Measurements from ENCODE around the gene ATF4.

ATF4 gene

GRCh38 chr22:39534591-39535356 is 14.4 kb downstream of the ATF4 start:
- H3K36me3 ChIP-seq (ENCODE audit: control insufficient read depth in 5 of 5, insufficient read depth in 5 of 5, low read length in 5 of 5) = peaks cover 0 to 10% (median 2%) of the 10 kb centered on the region in 5 donors
- peaks cover 8 to 39% (median 35%) of the 10 kb centered on the region in 5 donors for H3K4me1 ChIP-seq (ENCODE audit: control insufficient read depth in 5 of 5, insufficient read depth in 5 of 5, low read length in 5 of 5)
- H3K9ac ChIP-seq (ENCODE audit: low read length in 5 of 5) = peak overlapping the region in 1 of 5 donors; percentile 42
- no peaks in the 10 kb centered on the region for H3K27me3 ChIP-seq (ENCODE audit: control insufficient read depth in 5 of 5, insufficient read depth in 4 of 5, low read length in 5 of 5)
- no peaks in the 10 kb centered on the region for H3K9me3 ChIP-seq (ENCODE audit: control insufficient read depth in 5 of 5, low read length in 5 of 5)
- peak overlapping the region in 3 of 5 donors; percentile 11 to 32 (median 20) for H3K4me3 ChIP-seq (ENCODE audit: low read depth in 1 of 5, low read length in 5 of 5)
- no peak overlapping the region for H3K27ac ChIP-seq (ENCODE audit: low read depth, low read length)

- Histone ChIP-seq H3K36me3 (ENCODE audit: control insufficient read depth in 5 of 5, insufficient read depth in 5 of 5, low read length in 5 of 5) (peaks cover 0 to 5% (median 0%) of the 10 kb centered on the region in 5 donors), H3K27me3 (ENCODE audit: control insufficient read depth in 5 of 5, insufficient read depth in 4 of 5, low read length in 5 of 5) (no peaks in the 10 kb centered on the region), H3K9ac (ENCODE audit: low read length in 5 of 5) (no peak overlapping the region), H3K4me1 (ENCODE audit: control insufficient read depth in 5 of 5, insufficient read depth in 5 of 5, low read length in 5 of 5) (peaks cover 8 to 34% (median 30%) of the 10 kb centered on the region in 5 donors), H3K27ac (ENCODE audit: low read depth, low read length) (no peak overlapping the region), H3K4me3 (ENCODE audit: low read depth in 1 of 5, low read length in 5 of 5) (no peak overlapping the region), H3K9me3 (ENCODE audit: control insufficient read depth in 5 of 5, low read length in 5 of 5) (no peaks in the 10 kb centered on the region)
Observed at GRCh38 chr22:39535357-39535725, 15.0 kb downstream of the ATF4 start.

- Histone ChIP-seq H3K27ac (ENCODE audit: low read depth, low read length) (no peak overlapping the region), H3K27me3 (ENCODE audit: control insufficient read depth in 5 of 5, insufficient read depth in 4 of 5, low read length in 5 of 5) (no peaks in the 10 kb centered on the region), H3K9me3 (ENCODE audit: control insufficient read depth in 5 of 5, low read length in 5 of 5) (no peaks in the 10 kb centered on the region), H3K4me3 (ENCODE audit: low read depth in 1 of 5, low read length in 5 of 5) (no peak overlapping the region), H3K36me3 (ENCODE audit: control insufficient read depth in 5 of 5, insufficient read depth in 5 of 5, low read length in 5 of 5) (peaks cover 0 to 2% (median 0%) of the 10 kb centered on the region in 5 donors), H3K4me1 (ENCODE audit: control insufficient read depth in 5 of 5, insufficient read depth in 5 of 5, low read length in 5 of 5) (peaks cover 8 to 28% (median 24%) of the 10 kb centered on the region in 5 donors), H3K9ac (ENCODE audit: low read length in 5 of 5) (no peak overlapping the region)
Observed at GRCh38 chr22:39535831-39536449, 15.6 kb downstream of the ATF4 start.

- no peaks in the 10 kb centered on the region for H3K36me3 ChIP-seq (ENCODE audit: control insufficient read depth in 5 of 5, insufficient read depth in 5 of 5, low read length in 5 of 5)
- no peak overlapping the region for H3K4me3 ChIP-seq (ENCODE audit: low read depth in 1 of 5, low read length in 5 of 5)
- H3K9me3 ChIP-seq (ENCODE audit: control insufficient read depth in 5 of 5, low read length in 5 of 5) = no peaks in the 10 kb centered on the region
- H3K4me1 ChIP-seq (ENCODE audit: control insufficient read depth in 5 of 5, insufficient read depth in 5 of 5, low read length in 5 of 5) = peaks cover 5 to 20% (median 16%) of the 10 kb centered on the region in 5 donors
- no peaks in the 10 kb centered on the region for H3K27me3 ChIP-seq (ENCODE audit: control insufficient read depth in 5 of 5, insufficient read depth in 4 of 5, low read length in 5 of 5)
- H3K9ac ChIP-seq (ENCODE audit: low read length in 5 of 5) = no peak overlapping the region
- no peak overlapping the region for H3K27ac ChIP-seq (ENCODE audit: low read depth, low read length)
Observed at GRCh38 chr22:39536711-39537110, 16.3 kb downstream of the ATF4 start.

GRCh38 chr22:39537975-39538374 is 17.6 kb downstream of the ATF4 start:
- Histone ChIP-seq H3K9ac (ENCODE audit: low read length in 5 of 5) (no peak overlapping the region), H3K27me3 (ENCODE audit: control insufficient read depth in 5 of 5, insufficient read depth in 4 of 5, low read length in 5 of 5) (peaks cover 0 to 4% (median 2%) of the 10 kb centered on the region in 5 donors)

GRCh38 chr22:39543095-39543494 is 22.7 kb downstream of the ATF4 start:
- H3K27ac ChIP-seq (ENCODE audit: low read depth, low read length) = no peak overlapping the region
- H3K36me3 ChIP-seq (ENCODE audit: control insufficient read depth in 5 of 5, insufficient read depth in 5 of 5, low read length in 5 of 5) = no peaks in the 10 kb centered on the region
- H3K4me3 ChIP-seq (ENCODE audit: low read depth in 1 of 5, low read length in 5 of 5) = no peak overlapping the region
- H3K9me3 ChIP-seq (ENCODE audit: control insufficient read depth in 5 of 5, low read length in 5 of 5) = no peaks in the 10 kb centered on the region
- H3K4me1 ChIP-seq (ENCODE audit: control insufficient read depth in 5 of 5, insufficient read depth in 5 of 5, low read length in 5 of 5) = peaks cover 0 to 1% (median 0%) of the 10 kb centered on the region in 5 donors
- peaks cover 13 to 31% (median 26%) of the 10 kb centered on the region in 5 donors for H3K27me3 ChIP-seq (ENCODE audit: control insufficient read depth in 5 of 5, insufficient read depth in 4 of 5, low read length in 5 of 5)
- no peak overlapping the region for H3K9ac ChIP-seq (ENCODE audit: low read length in 5 of 5)

More at GRCh38 chr22:39537975-39538374, 17.6 kb downstream of the ATF4 start:
- H3K27ac ChIP-seq (ENCODE audit: low read depth, low read length) = no peak overlapping the region
- no peak overlapping the region for H3K4me3 ChIP-seq (ENCODE audit: low read depth in 1 of 5, low read length in 5 of 5)
- H3K4me1 ChIP-seq (ENCODE audit: control insufficient read depth in 5 of 5, insufficient read depth in 5 of 5, low read length in 5 of 5) = peaks cover 2 to 11% (median 7%) of the 10 kb centered on the region in 5 donors
- no peaks in the 10 kb centered on the region for H3K9me3 ChIP-seq (ENCODE audit: control insufficient read depth in 5 of 5, low read length in 5 of 5)
- no peaks in the 10 kb centered on the region for H3K36me3 ChIP-seq (ENCODE audit: control insufficient read depth in 5 of 5, insufficient read depth in 5 of 5, low read length in 5 of 5)

- peaks cover 0 to 1% (median 0%) of the 10 kb centered on the region in 5 donors for H3K4me1 ChIP-seq (ENCODE audit: control insufficient read depth in 5 of 5, insufficient read depth in 5 of 5, low read length in 5 of 5)
- H3K4me3 ChIP-seq (ENCODE audit: low read depth in 1 of 5, low read length in 5 of 5) = no peak overlapping the region
- no peaks in the 10 kb centered on the region for H3K36me3 ChIP-seq (ENCODE audit: control insufficient read depth in 5 of 5, insufficient read depth in 5 of 5, low read length in 5 of 5)
- H3K9ac ChIP-seq (ENCODE audit: low read length in 5 of 5) = no peak overlapping the region
- H3K27me3 ChIP-seq (ENCODE audit: control insufficient read depth in 5 of 5, insufficient read depth in 4 of 5, low read length in 5 of 5) = peaks cover 13 to 44% (median 39%) of the 10 kb centered on the region in 5 donors
- H3K9me3 ChIP-seq (ENCODE audit: control insufficient read depth in 5 of 5, low read length in 5 of 5) = no peaks in the 10 kb centered on the region
- H3K27ac ChIP-seq (ENCODE audit: low read depth, low read length) = no peak overlapping the region
Observed at GRCh38 chr22:39545386-39546365, 25.3 kb downstream of the ATF4 start.

- Histone ChIP-seq H3K27ac (ENCODE audit: low read depth, low read length) (no peak overlapping the region), H3K9me3 (ENCODE audit: control insufficient read depth in 5 of 5, low read length in 5 of 5) (no peaks in the 10 kb centered on the region), H3K27me3 (ENCODE audit: control insufficient read depth in 5 of 5, insufficient read depth in 4 of 5, low read length in 5 of 5) (peaks cover 15 to 51% (median 39%) of the 10 kb centered on the region in 5 donors), H3K9ac (ENCODE audit: low read length in 5 of 5) (no peak overlapping the region), H3K4me1 (ENCODE audit: control insufficient read depth in 5 of 5, insufficient read depth in 5 of 5, low read length in 5 of 5) (peaks cover 0 to 1% (median 0%) of the 10 kb centered on the region in 5 donors), H3K36me3 (ENCODE audit: control insufficient read depth in 5 of 5, insufficient read depth in 5 of 5, low read length in 5 of 5) (no peaks in the 10 kb centered on the region), H3K4me3 (ENCODE audit: low read depth in 1 of 5, low read length in 5 of 5) (no peak overlapping the region)
Observed at GRCh38 chr22:39546889-39547586, 26.7 kb downstream of the ATF4 start.

- Histone ChIP-seq H3K36me3 (ENCODE audit: control insufficient read depth in 5 of 5, insufficient read depth in 5 of 5, low read length in 5 of 5) (no peaks in the 10 kb centered on the region), H3K9me3 (ENCODE audit: control insufficient read depth in 5 of 5, low read length in 5 of 5) (no peaks in the 10 kb centered on the region), H3K27ac (ENCODE audit: low read depth, low read length) (no peak overlapping the region), H3K4me3 (ENCODE audit: low read depth in 1 of 5, low read length in 5 of 5) (no peak overlapping the region), H3K9ac (ENCODE audit: low read length in 5 of 5) (no peak overlapping the region), H3K4me1 (ENCODE audit: control insufficient read depth in 5 of 5, insufficient read depth in 5 of 5, low read length in 5 of 5) (peaks cover 0 to 1% (median 0%) of the 10 kb centered on the region in 5 donors), H3K27me3 (ENCODE audit: control insufficient read depth in 5 of 5, insufficient read depth in 4 of 5, low read length in 5 of 5) (peaks cover 15 to 51% (median 42%) of the 10 kb centered on the region in 5 donors)
Observed at GRCh38 chr22:39547587-39547947, 27.2 kb downstream of the ATF4 start.
